ENCODE results near the gene HNRNPLL.

GRCh38 chr2:38621018-38621417 lies 18.3 kb upstream of the HNRNPLL start:
- TF ChIP-seq POLR2A (IDR thresholded peaks at IDR 0.05): no peak
- TF ChIP-seq, protein P1, sequence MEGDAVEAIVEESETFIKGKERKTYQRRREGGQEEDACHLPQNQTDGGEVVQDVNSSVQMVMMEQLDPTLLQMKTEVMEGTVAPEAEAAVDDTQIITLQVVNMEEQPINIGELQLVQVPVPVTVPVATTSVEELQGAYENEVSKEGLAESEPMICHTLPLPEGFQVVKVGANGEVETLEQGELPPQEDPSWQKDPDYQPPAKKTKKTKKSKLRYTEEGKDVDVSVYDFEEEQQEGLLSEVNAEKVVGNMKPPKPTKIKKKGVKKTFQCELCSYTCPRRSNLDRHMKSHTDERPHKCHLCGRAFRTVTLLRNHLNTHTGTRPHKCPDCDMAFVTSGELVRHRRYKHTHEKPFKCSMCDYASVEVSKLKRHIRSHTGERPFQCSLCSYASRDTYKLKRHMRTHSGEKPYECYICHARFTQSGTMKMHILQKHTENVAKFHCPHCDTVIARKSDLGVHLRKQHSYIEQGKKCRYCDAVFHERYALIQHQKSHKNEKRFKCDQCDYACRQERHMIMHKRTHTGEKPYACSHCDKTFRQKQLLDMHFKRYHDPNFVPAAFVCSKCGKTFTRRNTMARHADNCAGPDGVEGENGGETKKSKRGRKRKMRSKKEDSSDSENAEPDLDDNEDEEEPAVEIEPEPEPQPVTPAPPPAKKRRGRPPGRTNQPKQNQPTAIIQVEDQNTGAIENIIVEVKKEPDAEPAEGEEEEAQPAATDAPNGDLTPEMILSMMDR (IDR thresholded peaks at IDR 0.05): no peak

Measured in esophagus squamous epithelium (tissue), 4 donors.